ENCODE data around the gene RPS3. TPM values are rescaled to one million over a fixed set of nuclear protein-coding genes. Genes with fewer than 3 reads are reported as not detected.

Gene RPS3
- total RNA-seq, 2 donors from 2014 or later, result 921 to 1,114 TPM

DNA sequence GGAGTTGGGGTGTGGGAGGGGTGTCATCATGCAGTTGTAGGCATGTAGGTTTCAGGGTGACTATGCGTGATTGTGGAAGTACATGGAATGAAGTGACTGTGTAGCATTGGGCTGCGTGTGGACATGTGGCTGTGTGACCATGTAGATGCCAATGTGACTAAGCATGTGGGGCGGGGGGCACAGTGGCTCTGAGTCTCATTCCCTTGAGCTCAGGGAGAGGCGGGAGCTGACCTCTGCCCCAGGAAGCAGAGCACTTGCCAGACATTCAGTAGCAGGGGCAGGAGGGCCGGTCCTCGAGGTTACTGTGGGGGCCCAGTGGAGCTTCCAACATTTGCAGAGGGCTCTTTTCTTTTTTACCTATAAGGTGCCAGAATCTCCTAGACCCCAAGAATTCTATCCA lies 34.1 kb downstream of the RPS3 start:
- no peak for ATAC-seq
- DNase-seq, result no peak
- H3K27ac ChIP-seq, result no peak overlapping the region
- H3K9me3 ChIP-seq, result peaks cover 0 to 4% (median 0%) of the 10 kb centered on the region in 3 donors
- peaks cover 0 to 3% of the 10 kb centered on the region in 2 donors for H3K36me3 ChIP-seq (replicated peaks in 1 of 2; ENCODE audit: insufficient read depth in 1 of 2, low read depth in 2 of 2)
- WGBS, 2 donors, result 67 to 79% methylated on average over 6 of the region's 6 CpGs
- no peaks in the 10 kb centered on the region for H3K27me3 ChIP-seq
- H3K4me3 ChIP-seq, result no peak overlapping the region
- TF ChIP-seq POLR2A (IDR thresholded peaks at IDR 0.05), result no peak
- TF ChIP-seq, protein P1, sequence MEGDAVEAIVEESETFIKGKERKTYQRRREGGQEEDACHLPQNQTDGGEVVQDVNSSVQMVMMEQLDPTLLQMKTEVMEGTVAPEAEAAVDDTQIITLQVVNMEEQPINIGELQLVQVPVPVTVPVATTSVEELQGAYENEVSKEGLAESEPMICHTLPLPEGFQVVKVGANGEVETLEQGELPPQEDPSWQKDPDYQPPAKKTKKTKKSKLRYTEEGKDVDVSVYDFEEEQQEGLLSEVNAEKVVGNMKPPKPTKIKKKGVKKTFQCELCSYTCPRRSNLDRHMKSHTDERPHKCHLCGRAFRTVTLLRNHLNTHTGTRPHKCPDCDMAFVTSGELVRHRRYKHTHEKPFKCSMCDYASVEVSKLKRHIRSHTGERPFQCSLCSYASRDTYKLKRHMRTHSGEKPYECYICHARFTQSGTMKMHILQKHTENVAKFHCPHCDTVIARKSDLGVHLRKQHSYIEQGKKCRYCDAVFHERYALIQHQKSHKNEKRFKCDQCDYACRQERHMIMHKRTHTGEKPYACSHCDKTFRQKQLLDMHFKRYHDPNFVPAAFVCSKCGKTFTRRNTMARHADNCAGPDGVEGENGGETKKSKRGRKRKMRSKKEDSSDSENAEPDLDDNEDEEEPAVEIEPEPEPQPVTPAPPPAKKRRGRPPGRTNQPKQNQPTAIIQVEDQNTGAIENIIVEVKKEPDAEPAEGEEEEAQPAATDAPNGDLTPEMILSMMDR (IDR thresholded peaks at IDR 0.05), result no peak
- peaks cover 26% of the 10 kb centered on the region for H3K4me1 ChIP-seq
- intact Hi-C loops (cut with DNase I), result no loop called here

DNA sequence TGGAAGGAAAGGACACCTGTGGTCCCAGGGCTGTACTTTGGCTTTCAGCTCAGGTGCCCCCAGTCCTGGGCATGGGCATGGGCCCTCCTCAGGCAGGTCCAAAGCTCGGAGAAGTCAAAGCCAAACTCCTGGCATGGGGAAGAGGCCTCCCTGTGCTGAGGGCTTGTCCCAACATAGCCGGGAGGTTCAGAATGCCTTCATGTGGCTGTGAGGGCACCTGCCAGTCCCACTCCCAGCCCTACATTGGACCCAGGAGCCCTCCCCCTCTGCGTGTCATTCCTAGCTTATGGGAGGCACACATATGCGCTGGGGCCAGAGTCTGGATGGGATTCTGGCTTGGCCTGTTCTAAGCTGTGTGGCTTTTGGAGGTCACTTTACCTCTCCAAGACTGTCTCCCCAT lies 34.7 kb downstream of the RPS3 start:
- no peak for DNase-seq
- H3K36me3 ChIP-seq (replicated peaks in 1 of 2; ENCODE audit: insufficient read depth in 1 of 2, low read depth in 2 of 2), result peaks cover 0 to 3% of the 10 kb centered on the region in 2 donors
- no peak overlapping the region for H3K4me3 ChIP-seq
- peaks cover 22% of the 10 kb centered on the region for H3K4me1 ChIP-seq
- ATAC-seq, result no peak
- no peak for TF ChIP-seq POLR2A (IDR thresholded peaks at IDR 0.05)
- TF ChIP-seq, protein P1 (IDR thresholded peaks at IDR 0.05), result no peak
- peaks cover 0 to 4% (median 0%) of the 10 kb centered on the region in 3 donors for H3K9me3 ChIP-seq
- H3K27ac ChIP-seq, result no peak overlapping the region
- intact Hi-C loops (cut with DNase I), result no loop called here
- WGBS, 2 donors, result 89 to 100% methylated on average over 1 to 4 of the region's 4 CpGs
- H3K27me3 ChIP-seq, result no peaks in the 10 kb centered on the region

DNA sequence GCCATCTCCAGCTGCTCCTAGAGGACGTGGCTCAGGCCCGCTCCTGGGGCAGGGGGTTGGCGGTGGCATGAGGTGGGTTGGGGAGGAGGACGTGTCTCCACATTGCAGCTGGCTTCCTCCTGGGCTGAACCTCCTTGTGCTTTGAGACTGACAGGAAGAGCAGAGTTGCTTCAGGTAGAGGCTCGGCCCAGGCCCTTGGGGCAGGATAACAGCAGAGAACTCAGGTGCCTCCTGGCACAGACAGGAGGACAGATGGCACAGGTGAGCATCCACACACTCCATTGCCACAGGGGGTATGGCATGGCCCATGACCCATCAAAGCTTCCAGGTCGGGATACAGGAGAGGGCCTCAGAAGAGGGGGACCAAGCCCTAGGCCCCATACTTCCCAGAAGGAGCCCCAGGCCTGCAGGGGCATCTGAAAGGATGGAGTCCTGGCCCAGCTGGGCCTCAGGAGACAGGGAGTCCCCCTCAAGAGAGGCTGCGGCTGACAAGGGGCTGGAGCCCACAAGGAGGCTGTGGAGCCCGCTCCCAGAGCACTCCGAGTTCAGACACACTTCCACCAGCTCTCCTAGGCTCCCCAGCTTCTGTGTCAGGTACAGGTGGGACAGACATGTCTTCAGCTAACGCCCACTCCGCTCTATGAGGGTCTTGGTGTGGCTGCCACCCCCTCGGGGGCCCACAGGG lies 35.7 kb downstream of the RPS3 start:
- peaks cover 0 to 3% of the 10 kb centered on the region in 2 donors for H3K36me3 ChIP-seq (replicated peaks in 1 of 2; ENCODE audit: insufficient read depth in 1 of 2, low read depth in 2 of 2)
- intact Hi-C loops (cut with DNase I), result no loop called here
- DNase-seq (no peak), ATAC-seq (no peak)
- H3K4me1 ChIP-seq, result peaks cover 12% of the 10 kb centered on the region
- no peaks in the 10 kb centered on the region for H3K27me3 ChIP-seq
- 83 to 92% methylated on average over 8 to 12 of the region's 12 CpGs for WGBS, 2 donors
- no peak overlapping the region for H3K4me3 ChIP-seq
- no peak for TF ChIP-seq POLR2A (IDR thresholded peaks at IDR 0.05)
- TF ChIP-seq, protein P1 (IDR thresholded peaks at IDR 0.05), result no peak
- no peak overlapping the region for H3K27ac ChIP-seq
- H3K9me3 ChIP-seq, result no peaks in the 10 kb centered on the region

DNA sequence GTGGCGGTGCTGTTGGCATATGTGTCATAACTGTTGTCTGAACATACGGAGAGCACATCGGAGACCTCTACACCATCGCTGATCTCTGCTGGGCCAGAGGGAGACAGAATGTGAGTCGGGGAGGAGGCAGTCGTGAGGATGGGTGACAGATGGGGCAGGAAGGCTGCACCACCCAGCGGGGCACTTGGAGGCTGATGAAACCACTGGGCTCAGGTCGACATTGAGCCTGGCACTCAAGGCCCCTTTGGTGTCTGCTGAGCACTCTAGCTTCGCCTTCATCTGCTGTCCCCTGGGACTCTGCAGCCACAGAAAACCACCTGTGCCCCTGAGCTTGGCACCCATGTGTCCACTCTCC lies 36.2 kb downstream of the RPS3 start:
- 90 to 95% methylated on average over 8 to 9 of the region's 9 CpGs for WGBS, 2 donors
- no peak for TF ChIP-seq POLR2A (IDR thresholded peaks at IDR 0.05)
- TF ChIP-seq, protein P1 (IDR thresholded peaks at IDR 0.05), result no peak
- H3K27ac ChIP-seq, result no peak overlapping the region
- H3K9me3 ChIP-seq, result no peaks in the 10 kb centered on the region
- H3K36me3 ChIP-seq (replicated peaks in 1 of 2; ENCODE audit: insufficient read depth in 1 of 2, low read depth in 2 of 2), result peaks cover 0 to 3% of the 10 kb centered on the region in 2 donors
- DNase-seq (no peak), ATAC-seq (no peak)
- no peaks in the 10 kb centered on the region for H3K27me3 ChIP-seq
- H3K4me1 ChIP-seq, result peaks cover 8% of the 10 kb centered on the region
- intact Hi-C loops (cut with DNase I), result no loop called here
- H3K4me3 ChIP-seq, result no peak overlapping the region

DNA sequence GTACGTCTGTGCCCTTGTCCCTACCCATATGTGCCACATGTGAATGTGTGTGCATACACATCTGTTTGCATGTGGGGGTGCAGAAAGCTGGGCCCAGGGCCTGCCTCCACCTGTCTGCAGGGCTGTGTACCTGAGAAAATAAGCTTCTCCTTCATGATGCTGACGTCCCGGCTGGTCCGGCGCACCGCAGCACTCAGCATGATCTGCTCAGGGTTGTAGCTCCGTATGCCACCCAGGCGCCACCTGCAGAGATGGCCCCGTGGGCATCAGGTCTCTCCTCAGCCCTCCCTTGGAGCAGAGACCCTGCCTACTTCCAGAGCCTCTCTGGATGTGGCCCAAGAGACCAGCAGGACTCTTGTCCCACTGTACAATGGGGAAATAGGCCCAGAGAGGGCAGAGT lies 37.5 kb downstream of the RPS3 start:
- intact Hi-C loops (cut with DNase I), result no loop called here
- no peak overlapping the region for H3K4me3 ChIP-seq
- no peaks in the 10 kb centered on the region for H3K4me1 ChIP-seq
- no peaks in the 10 kb centered on the region for H3K9me3 ChIP-seq
- H3K27me3 ChIP-seq, result no peaks in the 10 kb centered on the region
- TF ChIP-seq, protein P1 (IDR thresholded peaks at IDR 0.05), result no peak
- TF ChIP-seq POLR2A (IDR thresholded peaks at IDR 0.05), result no peak
- H3K27ac ChIP-seq, result no peak overlapping the region
- DNase-seq (no peak), ATAC-seq (no peak)
- H3K36me3 ChIP-seq (replicated peaks in 1 of 2; ENCODE audit: insufficient read depth in 1 of 2, low read depth in 2 of 2), result peaks cover 0 to 3% of the 10 kb centered on the region in 2 donors
- WGBS, 2 donors, result 91 to 95% methylated on average over 8 to 9 of the region's 9 CpGs
